ENCODE measurements around the gene PLS1.

The PLS1 gene

GRCh38 chr3:142691527-142691926 lies 95.3 kb downstream of the PLS1 start:
- H3K79me2 ChIP-seq (ENCODE audit: insufficient read depth, low read length) = no peaks in the 10 kb centered on the region
- no peaks in the 10 kb centered on the region for H3K9me3 ChIP-seq (ENCODE audit: low read length)
- H3K4me1 ChIP-seq (ENCODE audit: insufficient read depth, low read length, severe bottlenecking) = no peaks in the 10 kb centered on the region
- no peaks in the 10 kb centered on the region for H3K36me3 ChIP-seq (ENCODE audit: insufficient read depth, low read length)
- H2AFZ ChIP-seq (ENCODE audit: low read length) = no peak overlapping the region
- no peaks in the 10 kb centered on the region for H4K20me1 ChIP-seq (ENCODE audit: insufficient read depth, low read length)
- no peak for TF ChIP-seq EZH2 (IDR thresholded peaks at IDR 0.05; ENCODE audit: borderline replicate concordance, low read length)
- no peak for TF ChIP-seq CTCF (IDR thresholded peaks at IDR 0.05; ENCODE audit: low read length)
- H3K4me2 ChIP-seq (ENCODE audit: low read length) = no peak overlapping the region
- no peak overlapping the region for H3K27ac ChIP-seq (ENCODE audit: low read depth, low read length, poor library complexity, severe bottlenecking)
- H3K9ac ChIP-seq (ENCODE audit: low read length) = no peak overlapping the region
- H3F3A ChIP-seq (ENCODE audit: insufficient read depth, low read length) = no peaks in the 10 kb centered on the region
- no peaks in the 10 kb centered on the region for H3K27me3 ChIP-seq (ENCODE audit: insufficient read depth, low read length)
- no peak overlapping the region for H3K4me3 ChIP-seq (ENCODE audit: low read depth, low read length, poor library complexity, severe bottlenecking)
- no peaks in the 10 kb centered on the region for H3K9me2 ChIP-seq (ENCODE audit: low read depth, low read length)

- Histone ChIP-seq H3K4me2 (ENCODE audit: low read length) (no peak overlapping the region), H3K27ac (ENCODE audit: low read depth, low read length, poor library complexity, severe bottlenecking) (no peak overlapping the region), H4K20me1 (ENCODE audit: insufficient read depth, low read length) (no peaks in the 10 kb centered on the region), H3K79me2 (ENCODE audit: insufficient read depth, low read length) (no peaks in the 10 kb centered on the region), H3K27me3 (ENCODE audit: insufficient read depth, low read length) (no peaks in the 10 kb centered on the region), H3K4me3 (ENCODE audit: low read depth, low read length, poor library complexity, severe bottlenecking) (no peak overlapping the region), H3K9ac (ENCODE audit: low read length) (no peak overlapping the region), H3F3A (ENCODE audit: insufficient read depth, low read length) (no peaks in the 10 kb centered on the region), H3K9me3 (ENCODE audit: low read length) (no peaks in the 10 kb centered on the region), H3K9me2 (ENCODE audit: low read depth, low read length) (no peaks in the 10 kb centered on the region), H3K36me3 (ENCODE audit: insufficient read depth, low read length) (no peaks in the 10 kb centered on the region), H3K4me1 (ENCODE audit: insufficient read depth, low read length, severe bottlenecking) (no peaks in the 10 kb centered on the region), H2AFZ (ENCODE audit: low read length) (no peak overlapping the region)
- TF ChIP-seq CTCF (IDR thresholded peaks at IDR 0.05; ENCODE audit: low read length) = no peak
- TF ChIP-seq EZH2 (IDR thresholded peaks at IDR 0.05; ENCODE audit: borderline replicate concordance, low read length) = no peak
Observed at GRCh38 chr3:142693136-142693853, 97.1 kb downstream of the PLS1 start.

- Histone ChIP-seq H3K27ac (ENCODE audit: low read depth, low read length, poor library complexity, severe bottlenecking) (no peak overlapping the region), H2AFZ (ENCODE audit: low read length) (no peak overlapping the region), H3K9ac (ENCODE audit: low read length) (no peak overlapping the region), H3K27me3 (ENCODE audit: insufficient read depth, low read length) (no peaks in the 10 kb centered on the region), H3K36me3 (ENCODE audit: insufficient read depth, low read length) (no peaks in the 10 kb centered on the region), H3K9me2 (ENCODE audit: low read depth, low read length) (no peaks in the 10 kb centered on the region), H3K79me2 (ENCODE audit: insufficient read depth, low read length) (no peaks in the 10 kb centered on the region), H4K20me1 (ENCODE audit: insufficient read depth, low read length) (no peaks in the 10 kb centered on the region), H3K4me3 (ENCODE audit: low read depth, low read length, poor library complexity, severe bottlenecking) (no peak overlapping the region), H3K9me3 (ENCODE audit: low read length) (no peaks in the 10 kb centered on the region), H3F3A (ENCODE audit: insufficient read depth, low read length) (no peaks in the 10 kb centered on the region), H3K4me1 (ENCODE audit: insufficient read depth, low read length, severe bottlenecking) (no peaks in the 10 kb centered on the region), H3K4me2 (ENCODE audit: low read length) (no peak overlapping the region)
- TF ChIP-seq EZH2 (IDR thresholded peaks at IDR 0.05; ENCODE audit: borderline replicate concordance, low read length) (no peak), CTCF (IDR thresholded peaks at IDR 0.05; ENCODE audit: low read length) (no peak)
Observed at GRCh38 chr3:142694225-142694624, 98.0 kb downstream of the PLS1 start.
